SHP77 (cell line): ENCODE measurements around the gene FIP1L1.
A peak's percentile ranks its signal among the peaks of the same experiment; 100 is the strongest.

Experiments
- DNase-seq, 2 experiments: peaks; one replicate each; lab custom pipeline; 2025; lab: John Stamatoyannopoulos, UW

Gene FIP1L1

GRCh38 chr4:53476232-53477037 lies 99.0 kb downstream of the FIP1L1 start:
- no peak for DNase-seq

DNA sequence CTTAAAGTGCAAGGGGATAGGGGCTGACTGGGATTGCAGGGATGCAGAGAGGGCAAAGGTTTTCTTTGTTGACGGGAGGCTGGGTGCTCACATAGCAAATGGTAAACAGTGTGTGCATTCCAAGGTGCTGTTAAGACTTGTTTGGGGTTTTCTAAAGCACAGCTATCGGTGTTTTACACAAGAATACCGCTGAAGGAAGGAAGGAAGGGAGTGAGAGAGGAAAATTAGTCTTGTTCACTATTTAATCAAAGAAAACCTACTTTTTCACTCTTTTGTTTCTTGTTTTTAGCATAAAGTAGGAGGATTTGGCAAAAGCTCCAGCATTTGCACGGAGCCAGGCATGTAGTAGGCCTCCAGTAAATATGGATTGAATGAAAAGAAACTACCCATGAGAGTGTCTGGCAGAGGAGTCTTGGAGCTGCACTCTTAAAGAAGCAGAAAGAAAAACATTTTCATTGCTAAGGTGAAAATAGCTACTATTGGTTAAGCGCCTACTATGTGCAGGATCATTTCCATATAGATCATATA lies 99.7 kb downstream of the FIP1L1 start:
- no peak for DNase-seq

- DNase-seq = no peak
These were observed 100.2 kb downstream of the FIP1L1 start for GRCh38 chr4:53477636-53478035.

DNA sequence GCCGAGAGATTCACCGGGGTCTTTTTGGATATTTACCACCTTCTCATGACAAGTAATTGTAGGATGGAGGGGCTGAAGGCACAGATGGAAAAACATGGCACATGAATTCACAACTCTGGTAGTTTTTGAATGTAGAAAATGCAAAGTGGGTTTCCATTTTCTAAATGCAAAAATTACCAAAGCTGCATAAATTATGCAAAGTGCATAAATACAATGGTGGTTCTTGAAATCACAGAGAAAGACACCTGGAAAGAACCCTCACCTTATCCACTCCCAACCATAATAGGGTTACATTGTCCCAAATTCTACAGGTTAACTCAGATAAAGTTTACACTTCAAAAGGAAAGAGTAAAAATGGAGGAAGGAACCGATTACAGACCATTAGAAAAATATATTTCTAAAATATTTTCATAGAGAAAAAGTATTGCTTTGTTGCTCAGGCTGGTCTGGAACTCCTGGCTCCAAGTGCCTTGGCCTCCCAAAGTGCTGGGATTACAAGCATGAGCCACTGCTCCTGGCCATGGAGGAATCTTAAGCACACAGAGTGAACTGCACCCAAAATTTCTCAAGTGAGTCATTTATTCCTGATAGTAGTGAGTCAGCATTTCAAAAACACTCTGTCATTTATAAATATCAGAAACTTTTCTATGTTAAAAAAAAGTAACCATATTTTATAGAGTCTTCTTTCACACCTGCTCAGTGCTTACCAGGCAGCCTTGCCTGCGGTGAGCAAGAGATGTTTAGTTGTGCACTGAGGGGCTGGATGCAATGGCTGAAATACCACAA lies 101.4 kb downstream of the FIP1L1 start:
- DNase-seq = no peak

DNA sequence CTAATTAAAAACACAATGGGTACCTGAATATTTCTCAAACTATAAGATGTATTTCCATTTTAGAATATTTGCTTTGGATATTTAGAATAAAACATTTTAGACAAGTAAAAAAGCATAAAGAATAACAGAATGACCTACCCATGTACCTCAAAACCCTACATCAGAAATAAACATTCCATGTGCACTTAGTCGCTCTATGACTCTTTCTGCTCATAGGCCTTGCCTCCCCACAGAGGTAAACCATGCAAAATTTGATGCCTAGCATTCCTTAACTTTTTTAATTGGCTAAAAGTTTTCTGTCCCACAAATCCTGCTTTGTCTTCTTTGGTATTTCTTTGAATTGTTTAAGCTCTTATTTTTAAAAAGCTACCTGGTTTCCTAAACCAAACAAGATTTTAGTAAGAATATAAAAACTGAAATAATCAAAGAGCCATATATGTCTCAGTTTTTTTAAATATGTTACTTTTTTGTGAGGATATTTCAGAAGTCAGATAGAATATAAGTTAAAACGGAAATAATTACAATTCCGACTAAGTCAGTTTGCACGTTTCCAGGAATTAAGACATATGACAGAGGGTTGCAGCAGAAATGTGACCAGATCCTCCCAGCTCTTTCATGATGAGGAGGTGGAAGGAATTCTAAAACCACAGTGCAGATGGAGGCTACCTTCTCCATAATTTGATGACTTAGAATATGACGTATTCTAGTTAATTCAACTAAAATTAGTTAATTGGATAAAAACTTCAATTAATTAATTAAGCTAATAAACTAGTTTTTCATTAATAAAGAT lies 102.5 kb downstream of the FIP1L1 start:
- no peak for DNase-seq

GRCh38 chr4:53480909-53481308 lies 103.5 kb downstream of the FIP1L1 start:
- DNase-seq = no peak

- DNase-seq = no peak
These were observed 104.1 kb downstream of the FIP1L1 start for GRCh38 chr4:53481586-53481985.

GRCh38 chr4:53483250-53483649 lies 105.8 kb downstream of the FIP1L1 start:
- DNase-seq = no peak

GRCh38 chr4:53484911-53485657 lies 107.6 kb downstream of the FIP1L1 start:
- DNase-seq = no peak

DNA sequence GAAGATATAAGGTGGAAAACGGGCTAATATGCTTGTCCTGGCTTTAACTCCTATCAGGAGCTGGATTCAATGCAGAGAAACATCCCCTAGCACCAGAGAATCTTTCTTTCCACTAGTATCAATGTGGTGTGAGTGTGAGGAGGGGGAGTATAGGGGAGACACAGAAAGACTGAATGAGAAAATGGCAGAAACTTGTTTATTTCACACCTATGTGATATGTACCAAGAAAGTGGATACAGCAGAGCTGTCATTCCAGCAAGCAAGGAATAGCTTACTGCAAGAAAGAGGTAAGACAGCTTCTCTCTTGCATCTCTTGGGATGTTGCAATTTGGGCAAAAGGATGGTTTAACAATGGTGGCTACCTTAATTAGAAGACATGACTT lies 108.2 kb downstream of the FIP1L1 start:
- DNase-seq = no peak

GRCh38 chr4:53487766-53488165 lies 110.3 kb downstream of the FIP1L1 start:
- DNase-seq = no peak

DNA sequence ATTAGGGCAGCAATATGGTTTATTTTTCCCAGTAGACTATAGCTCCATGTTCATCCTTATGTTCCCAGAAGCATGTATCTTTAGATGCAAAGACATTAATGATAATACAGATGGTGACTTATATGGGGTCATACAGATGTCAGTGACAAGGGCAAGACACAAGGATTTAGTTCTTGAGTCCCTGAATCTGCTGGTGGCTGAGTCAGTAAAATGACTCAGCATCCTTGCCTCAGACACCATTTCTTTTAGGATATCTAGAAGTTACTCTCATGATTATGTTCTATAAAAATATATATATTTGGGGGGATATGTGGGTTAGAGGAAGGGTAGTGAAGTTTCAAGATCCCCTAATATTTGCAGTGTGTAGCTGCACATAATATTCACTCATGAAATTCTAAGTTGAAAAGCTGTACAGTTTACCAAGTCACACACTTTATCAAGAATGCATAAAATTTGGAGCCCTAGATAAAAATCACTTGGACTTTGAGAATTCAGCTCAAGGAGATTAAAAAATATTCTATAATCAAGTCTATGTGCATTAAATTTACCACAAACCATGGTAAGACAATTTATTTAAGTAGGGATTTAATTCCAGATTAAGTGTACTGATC lies 111.9 kb downstream of the FIP1L1 start:
- no peak for DNase-seq

GRCh38 chr4:53490161-53490956 lies 112.9 kb downstream of the FIP1L1 start:
- DNase-seq = no peak

GRCh38 chr4:53490965-53491622 lies 113.7 kb downstream of the FIP1L1 start:
- DNase-seq = peak; percentile 40 to 45

DNA sequence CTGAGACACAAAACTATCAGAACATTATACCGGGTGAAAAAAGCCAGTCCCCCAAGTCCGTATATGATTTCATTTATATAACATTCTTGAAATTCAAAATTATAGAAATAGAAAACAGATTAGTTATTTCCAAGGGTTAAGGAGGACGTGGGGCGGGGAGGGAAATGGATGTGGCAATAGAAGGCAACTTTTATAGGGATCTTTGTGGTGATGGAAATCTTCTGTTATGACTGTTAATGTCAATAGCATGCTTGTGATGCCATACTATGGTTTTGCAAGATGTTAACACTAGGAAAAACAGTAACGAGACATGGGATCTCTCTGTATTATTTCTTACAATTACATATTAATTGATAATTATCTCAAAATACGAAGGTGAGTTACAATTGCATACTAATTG lies 117.4 kb downstream of the FIP1L1 start:
- no peak for DNase-seq

- DNase-seq = no peak
These were observed 120.2 kb downstream of the FIP1L1 start for GRCh38 chr4:53497487-53498244.

DNA sequence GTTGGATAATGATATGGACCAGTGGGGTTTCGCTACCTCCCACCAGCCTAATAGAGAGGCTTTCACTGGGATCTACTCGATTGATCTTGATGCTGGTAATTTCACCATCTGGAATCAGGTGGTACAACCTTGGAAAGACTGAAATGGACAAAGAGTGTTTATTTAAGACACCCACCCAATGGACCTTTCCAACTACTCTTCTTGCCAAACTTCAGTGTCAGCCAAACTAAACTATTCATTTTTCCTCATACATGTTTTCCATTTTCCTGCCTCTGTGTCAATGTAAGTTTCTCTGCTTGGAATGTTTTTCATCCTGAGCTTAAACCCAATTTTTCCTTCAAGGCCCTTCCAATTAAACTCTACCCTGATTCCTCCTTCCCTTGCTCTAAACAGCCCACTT lies 121.3 kb downstream of the FIP1L1 start:
- DNase-seq = no peak

DNA sequence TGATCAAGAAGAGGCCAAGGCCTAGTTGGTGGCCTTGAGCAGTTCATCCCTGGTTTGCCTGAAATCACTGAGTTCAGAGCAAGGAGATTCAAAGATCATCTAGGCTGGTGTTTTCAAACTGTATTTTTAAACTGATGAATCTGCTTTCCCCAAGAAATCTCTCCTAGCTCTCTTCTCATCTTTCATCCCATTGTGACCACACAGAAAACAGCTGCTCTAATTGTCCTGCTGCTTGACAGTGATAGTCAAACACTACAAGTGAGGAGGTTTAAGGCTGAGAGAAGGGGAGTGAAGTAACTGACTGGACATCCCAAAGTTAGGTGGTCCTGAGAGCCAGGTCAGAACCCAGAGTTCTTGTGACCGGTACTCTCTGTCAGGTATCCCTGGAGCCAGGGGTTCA lies 122.3 kb downstream of the FIP1L1 start:
- no peak for DNase-seq

- DNase-seq = no peak
These were observed 123.1 kb downstream of the FIP1L1 start for GRCh38 chr4:53500546-53500945.
